GM23248 (cell line): ENCODE results near the gene SCGB1D4.

ENCODE experiments used
- EZH2 ChIP-seq: fragments of 200-600 bp; sonication (generic); IDR thresholded peaks from 2 replicates; pipeline ENCODE4 v1.6.1; 2018; ENCODE audit warnings: antibody characterized with exemption, mild to moderate bottlenecking; ENCODE audit not compliant: insufficient read depth, poor library complexity, severe bottlenecking
- EZH2phosphoT487 ChIP-seq: fragments of 200-600 bp; sonication (generic); IDR thresholded peaks from 2 replicates; pipeline ENCODE4 v1.6.1; 2018; ENCODE audit warnings: antibody characterized with exemption, moderate library complexity, mild to moderate bottlenecking, low read depth; ENCODE audit not compliant: insufficient read depth

GRCh38 chr11:62295504-62295903, 3.4 kb downstream of the SCGB1D4 start:
- TF ChIP-seq EZH2 (no peak), EZH2phosphoT487 (no peak)
